KOPT-K1 (cell line): ENCODE measurements around the gene TMED1.
A peak's percentile ranks its signal among the peaks of the same experiment; 100 is the strongest.
"Not testable (repeated sequence)": the region's sequence is repeated elsewhere in the genome, so short reads cannot be mapped to it uniquely, and the experiment has no call there.

Experiments
- H3K27ac ChIP-seq: fragments of 200-600 bp; sonication (generic); 2 replicates; pipeline ENCODE4 v1.5.1; 2016; ENCODE audit warnings: antibody characterized with exemption, mild to moderate bottlenecking, low read depth, low read length; ENCODE audit not compliant: poor library complexity, severe bottlenecking
- H3K36me3 ChIP-seq: fragments of 200-600 bp; sonication (generic); 2 replicates; pipeline ENCODE4 v1.5.1; 2017; ENCODE audit warnings: antibody characterized with exemption, mild to moderate bottlenecking, low read length, moderate library complexity; ENCODE audit not compliant: insufficient read depth
- H3K9me3 ChIP-seq: fragments of 200-600 bp; sonication (generic); 2 replicates; pipeline ENCODE4 v1.5.1; 2017; ENCODE audit warnings: antibody characterized with exemption, low read length, mild to moderate bottlenecking; ENCODE audit not compliant: insufficient read depth, poor library complexity, severe bottlenecking

TMED1 gene

GRCh38 chr19:10835754-10836478, at the start of gene TMED1:
Gene TMED1, minus strand, starts transcription at chr19:10836212. Its CDS starts 21 bp downstream, at chr19:10836191.
- H3K36me3 ChIP-seq, result peaks cover 36% of the 10 kb centered on the region
- peak within 1 kb of the TSS; percentile 95 for H3K27ac ChIP-seq
- H3K9me3 ChIP-seq, result peaks cover 17% of the 10 kb centered on the region

GRCh38 chr19:10885201-10886169, 49.5 kb upstream of the TMED1 start:
- H3K27ac ChIP-seq, result no peak overlapping the region

GRCh38 chr19:10884274-10884673, 48.3 kb upstream of the TMED1 start:
- no peaks in the 10 kb centered on the region; the same call in 1 of the 2 replicates for H3K36me3 ChIP-seq
- no peaks in the 10 kb centered on the region for H3K9me3 ChIP-seq
- H3K27ac ChIP-seq, result no peak overlapping the region

More at GRCh38 chr19:10885201-10886169, 49.5 kb upstream of the TMED1 start:
- Histone ChIP-seq H3K9me3 (no peaks in the 10 kb centered on the region), H3K36me3 (no peaks in the 10 kb centered on the region; the same call in 1 of the 2 replicates)

GRCh38 chr19:10882108-10882457, 46.1 kb upstream of the TMED1 start:
- Histone ChIP-seq H3K27ac (no peak overlapping the region), H3K36me3 (no peaks in the 10 kb centered on the region; the same call in 1 of the 2 replicates), H3K9me3 (no peaks in the 10 kb centered on the region)

- Histone ChIP-seq H3K27ac (no peak overlapping the region), H3K36me3 (no peaks in the 10 kb centered on the region; the same call in 1 of the 2 replicates), H3K9me3 (no peaks in the 10 kb centered on the region)
Measured at GRCh38 chr19:10881403-10882107, 45.5 kb upstream of the TMED1 start.

- Histone ChIP-seq H3K9me3 (no peaks in the 10 kb centered on the region), H3K27ac (peak overlapping the region; percentile 53), H3K36me3 (no peaks in the 10 kb centered on the region; the same call in 1 of the 2 replicates)
Measured at GRCh38 chr19:10878253-10878652, 42.2 kb upstream of the TMED1 start.

- not testable (repeated sequence) for H3K36me3 ChIP-seq, H3K9me3 ChIP-seq
- H3K27ac ChIP-seq, result peak overlapping the region; percentile 53
Measured at GRCh38 chr19:10877608-10878007, 41.6 kb upstream of the TMED1 start.

- H3K27ac ChIP-seq, result peak overlapping the region; percentile 5
- H3K36me3 ChIP-seq, result no peaks in the 10 kb centered on the region
- H3K9me3 ChIP-seq, result no peaks in the 10 kb centered on the region
Measured at GRCh38 chr19:10876459-10877240, 40.6 kb upstream of the TMED1 start.

- no peak overlapping the region for H3K27ac ChIP-seq
- H3K36me3 ChIP-seq, result no peaks in the 10 kb centered on the region
- no peaks in the 10 kb centered on the region for H3K9me3 ChIP-seq
Measured at GRCh38 chr19:10874024-10874423, 38.0 kb upstream of the TMED1 start.

- Histone ChIP-seq H3K9me3 (no peaks in the 10 kb centered on the region), H3K27ac (peak overlapping the region; percentile 75), H3K36me3 (no peaks in the 10 kb centered on the region)
Measured at GRCh38 chr19:10872546-10873107, 36.6 kb upstream of the TMED1 start.

GRCh38 chr19:10871711-10872545, 35.9 kb upstream of the TMED1 start:
- H3K36me3 ChIP-seq, result no peaks in the 10 kb centered on the region
- peak overlapping the region; percentile 75 for H3K27ac ChIP-seq
- H3K9me3 ChIP-seq, result no peaks in the 10 kb centered on the region

GRCh38 chr19:10870955-10871603, 35.1 kb upstream of the TMED1 start, which contains the start of gene CARM1:
Gene CARM1, plus strand, starts transcription at chr19:10871553. Its CDS starts 150 bp downstream, at chr19:10871703.
- Histone ChIP-seq H3K36me3 (no peaks in the 10 kb centered on the region), H3K9me3 (no peaks in the 10 kb centered on the region), H3K27ac (peak within 1 kb of the TSS; percentile 76)

GRCh38 chr19:10870501-10870954, 34.5 kb upstream of the TMED1 start:
- Histone ChIP-seq H3K9me3 (no peaks in the 10 kb centered on the region), H3K27ac (peak overlapping the region; percentile 76), H3K36me3 (no peaks in the 10 kb centered on the region)
